ENCODE results near the gene DFFA. TPM values are rescaled to one million over a fixed set of nuclear protein-coding genes. Genes with fewer than 3 reads are reported as not detected.

Gene DFFA
- total RNA-seq = 10 to 100 TPM; 17.5 to 21.8 (median 21.5) TPM
- 23.0 TPM for total RNA-seq (2013)

GRCh38 chr1:10472220-10473144 is at the start of gene DFFA:
TSS of gene DFFA (minus strand) at chr1:10472529. CDS start at chr1:10472458, 71 bp downstream.
- Mint-ChIP-seq H3K9me3 (no peaks in the 10 kb centered on the region), H3K27me3 (ENCODE audit: low read depth in 2 of 2) (no peaks in the 10 kb centered on the region), H3K4me3 (peak within 1 kb of the TSS; percentile 96), H3K36me3 (peaks cover 7% of the 10 kb centered on the region), H3K4me1 (peaks cover 41 to 54% of the 10 kb centered on the region in 2 donors), H3K27ac (peak within 1 kb of the TSS; percentile 86 to 93)
- no peak for TF ChIP-seq CTCF (IDR thresholded peaks at IDR 0.05)
- DNase-seq (peak; percentile 85 to 95), ATAC-seq (peak; percentile 78 to 91 (median 90))
- H3K9me3 ChIP-seq (ENCODE audit: control insufficient read depth, insufficient read depth, low read length) = no peaks in the 10 kb centered on the region
- H3K27me3 ChIP-seq (ENCODE audit: control insufficient read depth, insufficient read depth, low read length) = no peaks in the 10 kb centered on the region
- under 1% methylated on average over 54 of the region's 59 CpGs for WGBS (ENCODE audit: insufficient coverage)
- peaks cover 9% of the 10 kb centered on the region for H3K36me3 ChIP-seq (ENCODE audit: control insufficient read depth, insufficient read depth, low read length)
- peak within 1 kb of the TSS; percentile 82 for H3K4me3 ChIP-seq (ENCODE audit: low read length)
- peak within 1 kb of the TSS; percentile 36 for H3K27ac ChIP-seq (ENCODE audit: low read length)
- peaks cover 36% of the 10 kb centered on the region for H3K4me1 ChIP-seq (ENCODE audit: control insufficient read depth, insufficient read depth, low read length)
- intact Hi-C loops (cut with micrococcal nuclease) = loop anchor here (1.0 to 5.0 kb wide), 2 partner anchors 23 to 40 kb away; partner anchors contain the start of gene CENPS

GRCh38 chr1:10521537-10522157 is 49.3 kb upstream of the DFFA start:
- Histone ChIP-seq H3K4me1 (ENCODE audit: control insufficient read depth, insufficient read depth, low read length) (peaks cover 14% of the 10 kb centered on the region), H3K27ac (ENCODE audit: low read length) (no peak overlapping the region), H3K27me3 (ENCODE audit: control insufficient read depth, insufficient read depth, low read length) (no peaks in the 10 kb centered on the region), H3K4me3 (ENCODE audit: low read length) (no peak overlapping the region), H3K9me3 (ENCODE audit: control insufficient read depth, insufficient read depth, low read length) (no peaks in the 10 kb centered on the region), H3K36me3 (ENCODE audit: control insufficient read depth, insufficient read depth, low read length) (no peaks in the 10 kb centered on the region)
- WGBS (ENCODE audit: insufficient coverage) = 97% methylated on average over 7 of the region's 8 CpGs
- intact Hi-C loops (cut with micrococcal nuclease) = no loop called here
- peak overlapping the region; percentile 19 to 98 for H3K27ac Mint-ChIP-seq
- H3K27me3 Mint-ChIP-seq (ENCODE audit: low read depth in 2 of 2) = no peaks in the 10 kb centered on the region
- TF ChIP-seq CTCF (IDR thresholded peaks at IDR 0.05) = no peak
- H3K9me3 Mint-ChIP-seq = no peaks in the 10 kb centered on the region
- DNase-seq (no peak), ATAC-seq (no peak)
- H3K36me3 Mint-ChIP-seq = no peaks in the 10 kb centered on the region
- H3K4me3 Mint-ChIP-seq = no peak overlapping the region
- H3K4me1 Mint-ChIP-seq = peaks cover 42 to 57% of the 10 kb centered on the region in 2 donors

- no peaks in the 10 kb centered on the region for H3K9me3 Mint-ChIP-seq
Observed at GRCh38 chr1:10520952-10521351, 48.6 kb upstream of the DFFA start.

More at GRCh38 chr1:10520952-10521351, 48.6 kb upstream of the DFFA start:
- WGBS (ENCODE audit: insufficient coverage) = 100% methylated on average over 1 of the region's 1 CpG
- Mint-ChIP-seq H3K36me3 (no peaks in the 10 kb centered on the region), H3K4me1 (peaks cover 47 to 64% of the 10 kb centered on the region in 2 donors), H3K27me3 (ENCODE audit: low read depth in 2 of 2) (no peaks in the 10 kb centered on the region), H3K4me3 (no peak overlapping the region), H3K27ac (peak overlapping the region; percentile 19 to 98)
- Histone ChIP-seq H3K4me3 (ENCODE audit: low read length) (no peak overlapping the region), H3K27me3 (ENCODE audit: control insufficient read depth, insufficient read depth, low read length) (no peaks in the 10 kb centered on the region), H3K9me3 (ENCODE audit: control insufficient read depth, insufficient read depth, low read length) (no peaks in the 10 kb centered on the region), H3K27ac (ENCODE audit: low read length) (no peak overlapping the region), H3K36me3 (ENCODE audit: control insufficient read depth, insufficient read depth, low read length) (no peaks in the 10 kb centered on the region), H3K4me1 (ENCODE audit: control insufficient read depth, insufficient read depth, low read length) (peaks cover 14% of the 10 kb centered on the region)
- intact Hi-C loops (cut with micrococcal nuclease) = no loop called here
- ATAC-seq (no peak), DNase-seq (no peak)
- TF ChIP-seq CTCF (IDR thresholded peaks at IDR 0.05) = no peak
